ENCODE data around the gene PTGES2.

PTGES2 gene

DNA sequence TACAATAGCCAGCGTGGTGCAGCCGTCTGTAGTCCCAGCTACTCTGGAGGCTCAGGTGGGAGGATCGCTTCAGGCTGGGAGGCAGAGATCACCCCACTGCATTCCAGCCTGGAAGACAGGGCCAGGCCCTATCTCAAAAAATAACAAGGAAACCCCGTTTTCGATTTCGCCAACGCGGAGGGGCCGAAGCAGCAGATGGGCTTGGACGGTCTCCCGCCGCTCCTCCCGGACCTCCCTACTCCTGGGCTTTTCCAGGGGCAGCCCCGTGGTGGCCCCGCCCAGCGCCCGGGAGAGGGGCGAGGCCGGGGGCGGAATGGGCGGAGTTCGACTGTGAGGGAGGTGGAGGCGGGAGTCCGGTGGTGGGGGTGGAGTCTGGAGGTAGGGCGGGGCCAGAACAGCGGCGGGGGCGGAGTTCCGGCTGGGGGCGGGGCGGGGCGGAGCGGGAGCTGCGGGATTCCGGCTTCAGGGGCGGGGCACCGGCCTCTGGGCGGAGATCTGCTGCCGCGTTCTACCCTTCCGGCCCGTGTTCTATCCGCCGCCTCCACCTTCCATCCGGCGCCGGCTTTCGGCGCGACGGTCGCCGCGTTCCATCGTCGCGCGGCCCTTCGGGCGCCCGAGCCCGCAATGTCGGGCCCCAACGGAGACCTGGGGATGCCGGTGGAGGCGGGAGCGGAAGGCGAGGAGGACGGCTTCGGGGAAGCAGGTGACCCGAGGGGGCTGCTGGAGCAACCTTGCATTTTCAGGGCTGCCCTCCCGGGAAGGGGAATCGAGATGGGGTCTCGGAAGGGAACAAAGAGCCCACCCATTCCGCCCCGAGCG is 32.5 kb upstream of the PTGES2 start, which contains the start of gene BBLN:
Gene BBLN (plus strand): TSS at position 482 of the 819 bp plus-strand sequence. CDS start 143 bp downstream, at position 625.
- TF ChIP-seq, protein P1, sequence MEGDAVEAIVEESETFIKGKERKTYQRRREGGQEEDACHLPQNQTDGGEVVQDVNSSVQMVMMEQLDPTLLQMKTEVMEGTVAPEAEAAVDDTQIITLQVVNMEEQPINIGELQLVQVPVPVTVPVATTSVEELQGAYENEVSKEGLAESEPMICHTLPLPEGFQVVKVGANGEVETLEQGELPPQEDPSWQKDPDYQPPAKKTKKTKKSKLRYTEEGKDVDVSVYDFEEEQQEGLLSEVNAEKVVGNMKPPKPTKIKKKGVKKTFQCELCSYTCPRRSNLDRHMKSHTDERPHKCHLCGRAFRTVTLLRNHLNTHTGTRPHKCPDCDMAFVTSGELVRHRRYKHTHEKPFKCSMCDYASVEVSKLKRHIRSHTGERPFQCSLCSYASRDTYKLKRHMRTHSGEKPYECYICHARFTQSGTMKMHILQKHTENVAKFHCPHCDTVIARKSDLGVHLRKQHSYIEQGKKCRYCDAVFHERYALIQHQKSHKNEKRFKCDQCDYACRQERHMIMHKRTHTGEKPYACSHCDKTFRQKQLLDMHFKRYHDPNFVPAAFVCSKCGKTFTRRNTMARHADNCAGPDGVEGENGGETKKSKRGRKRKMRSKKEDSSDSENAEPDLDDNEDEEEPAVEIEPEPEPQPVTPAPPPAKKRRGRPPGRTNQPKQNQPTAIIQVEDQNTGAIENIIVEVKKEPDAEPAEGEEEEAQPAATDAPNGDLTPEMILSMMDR (IDR thresholded peaks at IDR 0.05): no peak

DNA sequence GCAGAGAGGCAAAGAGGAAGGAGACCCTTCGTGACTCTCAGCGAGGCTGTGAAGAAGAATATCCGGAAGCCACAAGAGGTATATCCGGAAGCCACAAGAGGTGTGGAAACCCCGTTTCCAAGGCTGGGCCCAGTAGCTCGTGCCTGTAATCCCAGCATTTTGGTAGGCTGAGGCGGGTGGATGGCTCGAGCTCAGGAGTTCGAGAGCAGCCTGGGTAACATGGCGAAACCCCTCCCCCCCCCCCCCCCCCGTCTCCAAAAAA is 31.9 kb upstream of the PTGES2 start:
- TF ChIP-seq, protein P1 (IDR thresholded peaks at IDR 0.05): no peak

DNA sequence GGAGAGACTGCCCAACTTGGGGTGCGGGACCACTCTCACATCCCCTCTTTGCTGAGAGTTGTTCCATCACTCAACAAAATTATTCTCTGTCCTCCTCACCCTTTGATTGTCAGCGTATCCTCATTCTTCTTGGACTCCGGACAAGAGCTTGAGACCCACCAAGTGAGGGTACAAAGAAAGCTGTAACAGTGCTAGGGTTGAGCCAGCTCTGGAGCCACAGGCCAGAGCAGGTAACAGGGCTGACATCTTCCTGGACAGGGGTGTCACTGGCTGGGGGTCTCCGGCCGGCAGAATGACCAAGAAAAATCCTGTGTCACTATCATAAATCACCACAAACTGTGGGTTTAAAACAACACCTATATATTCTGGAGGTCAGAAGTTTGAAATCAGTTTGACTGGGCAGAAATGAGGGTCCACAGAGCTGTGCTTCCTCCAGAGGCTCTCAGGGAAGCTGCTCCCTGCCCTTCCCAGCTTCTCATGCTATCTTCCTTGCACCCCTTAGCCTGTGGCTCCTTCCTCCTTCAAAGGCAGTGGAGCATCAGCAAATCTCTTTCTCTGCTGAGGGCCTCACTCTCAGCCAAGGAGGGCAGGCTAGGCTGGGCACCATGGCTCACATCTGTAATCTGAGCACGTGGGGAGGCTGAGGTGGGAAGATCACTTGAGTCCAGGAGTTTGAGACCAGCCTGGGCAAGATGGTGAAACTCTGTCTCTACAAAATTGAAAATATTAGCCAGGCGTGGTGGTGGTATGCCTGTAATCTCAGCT is 28.4 kb upstream of the PTGES2 start:
- TF ChIP-seq, protein P1 (IDR thresholded peaks at IDR 0.05): no peak

DNA sequence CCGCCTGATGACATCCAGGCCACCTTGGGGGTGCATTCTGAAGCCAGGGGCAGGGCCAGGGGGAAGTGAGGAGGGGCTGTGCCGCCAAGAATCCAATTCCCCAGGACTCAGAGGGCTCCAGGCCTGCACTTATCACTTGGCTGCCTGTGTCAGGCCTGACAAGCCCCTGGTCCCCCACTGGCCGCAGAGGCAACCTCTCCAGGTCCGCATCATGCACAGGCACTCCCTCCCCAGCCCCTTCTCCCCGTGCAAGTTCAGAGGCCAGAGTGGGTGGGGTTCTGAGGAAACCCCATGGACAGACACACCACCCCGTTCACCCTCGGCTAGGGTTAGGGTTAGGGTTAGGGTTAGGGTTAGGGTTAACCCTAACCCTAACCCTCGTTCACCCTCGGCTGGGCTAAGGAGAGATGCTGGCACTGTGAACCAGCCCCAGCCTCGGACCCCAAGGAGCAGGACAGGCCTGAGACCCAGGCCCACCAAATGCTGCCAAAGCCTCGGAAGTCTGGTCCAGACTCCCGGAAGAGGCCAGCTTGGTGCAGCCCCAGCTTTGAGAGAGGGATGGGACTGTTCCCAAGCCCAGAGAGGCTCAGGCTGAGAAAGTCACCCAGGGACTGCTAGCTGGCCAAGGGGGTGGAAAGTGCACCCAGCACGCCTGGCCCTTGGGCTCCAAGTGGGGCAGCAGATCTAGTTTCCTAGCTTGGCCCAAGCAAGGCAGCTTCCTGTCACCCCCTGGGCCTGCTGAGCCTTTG is 26.6 kb upstream of the PTGES2 start:
- TF ChIP-seq, protein P1 (IDR thresholded peaks at IDR 0.05): no peak

DNA sequence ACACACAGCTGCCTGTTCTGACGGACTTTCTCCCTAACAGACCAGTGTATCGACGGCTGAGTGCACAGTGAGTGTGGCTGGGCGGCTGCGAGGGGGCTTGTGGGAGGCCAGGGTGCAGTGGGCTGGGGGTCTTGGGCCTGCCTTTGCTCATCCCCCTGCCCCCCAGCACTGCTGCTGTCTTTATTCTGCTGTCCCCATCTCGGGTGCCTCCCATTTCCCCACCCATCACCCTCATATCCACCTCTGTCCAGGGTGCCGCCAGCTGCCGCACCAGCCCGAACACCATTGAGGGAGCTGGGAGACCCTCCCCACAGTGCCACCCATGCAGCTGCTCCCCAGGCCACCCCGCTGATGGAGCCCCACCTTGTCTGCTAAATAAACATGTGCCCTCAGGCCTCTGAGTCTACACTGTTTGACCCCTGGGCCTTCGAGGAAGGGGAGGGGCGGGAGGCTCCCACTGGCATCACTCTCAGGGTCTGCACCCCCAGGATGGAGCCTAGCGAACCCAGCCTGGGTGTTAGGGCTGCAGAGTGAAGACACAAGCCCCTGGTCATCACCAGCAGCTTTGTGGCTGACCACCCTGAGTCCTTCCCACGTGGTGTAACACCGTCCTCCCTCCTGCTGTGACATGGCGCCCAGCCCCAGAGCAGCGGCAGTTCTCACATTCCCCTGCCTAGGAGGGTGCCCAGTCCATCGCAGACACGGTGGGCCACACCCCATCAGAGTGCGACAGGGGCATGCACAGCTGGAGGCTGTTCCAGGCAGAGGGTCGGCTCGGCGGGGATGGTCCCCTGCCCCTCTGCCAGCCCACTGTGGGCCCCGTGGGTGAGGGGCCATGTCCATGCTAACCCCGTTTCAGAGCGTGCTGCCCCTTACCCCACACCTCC is 25.8 kb upstream of the PTGES2 start:
- TF ChIP-seq, protein P1 (IDR thresholded peaks at IDR 0.05): no peak

DNA sequence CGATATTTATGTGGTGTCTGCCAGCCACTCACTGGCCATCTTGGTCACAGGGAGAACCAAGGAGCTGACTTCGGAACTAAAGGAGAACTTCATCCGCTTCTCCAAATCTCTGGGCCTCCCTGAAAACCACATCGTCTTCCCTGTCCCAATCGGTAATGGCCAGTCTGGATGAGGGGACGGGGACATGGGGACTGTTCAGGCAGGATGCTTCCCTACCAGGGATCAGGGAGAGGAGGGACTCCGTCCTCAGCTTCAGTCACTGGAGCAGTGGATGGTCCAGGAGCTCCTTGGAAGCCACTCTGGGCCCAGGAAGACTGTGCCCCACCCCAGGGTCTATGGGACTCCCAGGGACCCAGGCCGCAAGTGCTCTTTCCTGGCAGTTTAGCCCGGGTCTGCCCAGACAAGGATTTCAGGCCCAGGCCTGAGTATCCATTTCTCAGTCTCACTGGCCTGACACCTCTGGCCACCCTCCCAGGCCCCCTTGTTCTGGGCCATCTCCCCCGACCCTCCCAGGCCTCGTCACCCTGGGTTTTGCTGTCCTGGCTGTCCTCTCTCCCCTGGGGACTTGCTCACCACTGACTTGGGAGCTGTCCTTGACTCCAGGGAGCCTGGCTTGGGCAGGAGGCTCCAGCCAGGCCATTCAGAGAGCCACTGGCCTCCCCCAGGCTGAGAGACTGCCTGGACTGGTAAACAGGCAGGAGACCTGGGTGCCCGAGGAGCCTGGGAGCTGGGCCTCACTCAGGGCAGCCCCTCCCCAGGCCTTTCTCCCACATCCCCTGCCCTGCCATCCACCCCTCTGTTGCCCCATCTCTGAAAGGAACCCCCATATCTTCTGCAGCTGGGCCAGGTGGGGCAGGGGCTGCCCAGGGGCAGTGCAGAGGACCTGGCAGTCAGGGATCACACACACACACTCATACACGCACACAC is 24.9 kb upstream of the PTGES2 start:
- TF ChIP-seq, protein P1 (IDR thresholded peaks at IDR 0.05): no peak

Measured in LNCAP (cell line).